OCI-LY1 (cell line): ENCODE data around the gene TSEN34.
"Not testable (repeated sequence)": the region's sequence is repeated elsewhere in the genome, so short reads cannot be mapped to it uniquely, and the experiment has no call there.

ENCODE experiments used
- EZH2 ChIP-seq: fragments of 200-600 bp; sonication (generic), shearing (Covaris generic); IDR thresholded peaks from 2 replicates; pipeline ENCODE4 v1.8.0; 2017; ENCODE audit warnings: borderline replicate concordance, mixed run types, mild to moderate bottlenecking, antibody characterized with exemption, low read length, moderate library complexity, mixed read lengths
- TF ChIP-seq, protein P1 (sequence below): fragments of 200-600 bp; sonication (generic), shearing (Covaris generic); IDR thresholded peaks from 2 replicates; pipeline ENCODE4 v1.5.1; 2017; ENCODE audit warnings: mild to moderate bottlenecking, antibody characterized with exemption, low read length, moderate library complexity, mixed read lengths

GRCh38 chr19:54222474-54223276 is 31.6 kb downstream of the TSEN34 start, which contains the start of gene LILRB3:
- TF ChIP-seq, protein P1, sequence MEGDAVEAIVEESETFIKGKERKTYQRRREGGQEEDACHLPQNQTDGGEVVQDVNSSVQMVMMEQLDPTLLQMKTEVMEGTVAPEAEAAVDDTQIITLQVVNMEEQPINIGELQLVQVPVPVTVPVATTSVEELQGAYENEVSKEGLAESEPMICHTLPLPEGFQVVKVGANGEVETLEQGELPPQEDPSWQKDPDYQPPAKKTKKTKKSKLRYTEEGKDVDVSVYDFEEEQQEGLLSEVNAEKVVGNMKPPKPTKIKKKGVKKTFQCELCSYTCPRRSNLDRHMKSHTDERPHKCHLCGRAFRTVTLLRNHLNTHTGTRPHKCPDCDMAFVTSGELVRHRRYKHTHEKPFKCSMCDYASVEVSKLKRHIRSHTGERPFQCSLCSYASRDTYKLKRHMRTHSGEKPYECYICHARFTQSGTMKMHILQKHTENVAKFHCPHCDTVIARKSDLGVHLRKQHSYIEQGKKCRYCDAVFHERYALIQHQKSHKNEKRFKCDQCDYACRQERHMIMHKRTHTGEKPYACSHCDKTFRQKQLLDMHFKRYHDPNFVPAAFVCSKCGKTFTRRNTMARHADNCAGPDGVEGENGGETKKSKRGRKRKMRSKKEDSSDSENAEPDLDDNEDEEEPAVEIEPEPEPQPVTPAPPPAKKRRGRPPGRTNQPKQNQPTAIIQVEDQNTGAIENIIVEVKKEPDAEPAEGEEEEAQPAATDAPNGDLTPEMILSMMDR = not testable (repeated sequence)
- not testable (repeated sequence) for TF ChIP-seq EZH2
